ENCODE results near the gene ITPR1. TPM values are rescaled to one million over a fixed set of nuclear protein-coding genes. Genes with fewer than 3 reads are reported as not detected.

The ITPR1 gene
- total and polyA plus RNA-seq, 4 donors: 3.7 to 39.4 (median 8.2) TPM

GRCh38 chr3:4712109-4712508 lies 219.0 kb downstream of the ITPR1 start (continued):
- TF ChIP-seq ZBTB33 (IDR thresholded peaks at IDR 0.05) (no peak), REST (IDR thresholded peaks at IDR 0.05) (no peak), EGR1 (IDR thresholded peaks at IDR 0.05; ENCODE audit: low read depth in 2 of 2) (no peak), MAX (IDR thresholded peaks at IDR 0.05) (no peak)

GRCh38 chr3:4714045-4714444 lies 220.9 kb downstream of the ITPR1 start:
- Histone ChIP-seq H3K9me3 (ENCODE audit: control insufficient read depth in 4 of 4, low read length in 3 of 4) (no peaks in the 10 kb centered on the region), H3K27ac (ENCODE audit: low read depth in 1 of 2, low read length in 2 of 2) (no peak overlapping the region), H3K36me3 (ENCODE audit: control insufficient read depth in 4 of 4, insufficient read depth in 3 of 4, low read depth in 1 of 4, low read length in 3 of 4) (peaks cover 0 to 2% (median 0%) of the 10 kb centered on the region in 4 donors), H3K4me1 (ENCODE audit: control insufficient read depth in 4 of 4, insufficient read depth in 4 of 4, low read length in 3 of 4) (peaks cover under 1 to 17% (median 7%) of the 10 kb centered on the region in 4 donors), H3K4me3 (ENCODE audit: low read depth in 1 of 3, low read length in 3 of 3) (no peak overlapping the region), H3K9ac (ENCODE audit: low read depth in 1 of 2, low read length in 2 of 2) (no peak overlapping the region), H3K27me3 (ENCODE audit: control insufficient read depth in 4 of 4, insufficient read depth in 4 of 4, low read length in 3 of 4) (no peaks in the 10 kb centered on the region)
- 82% methylated on average over 7 of the region's 7 CpGs for WGBS
- no peak for TF ChIP-seq RXRA (IDR thresholded peaks at IDR 0.05)
- no peak for TF ChIP-seq YY1 (IDR thresholded peaks at IDR 0.05)
- TF ChIP-seq HNF4A (conservative IDR thresholded peaks at IDR 0.05): no peak
- TF ChIP-seq FOXA1 (IDR thresholded peaks at IDR 0.05): no peak
- TF ChIP-seq JUND (IDR thresholded peaks at IDR 0.05): no peak
- TF ChIP-seq REST (IDR thresholded peaks at IDR 0.05): no peak
- TF ChIP-seq ZBTB33 (IDR thresholded peaks at IDR 0.05): no peak
- TF ChIP-seq EGR1 (IDR thresholded peaks at IDR 0.05; ENCODE audit: low read depth in 2 of 2): no peak
- no peak for TF ChIP-seq NR2F2 (IDR thresholded peaks at IDR 0.05)
- TF ChIP-seq SP1 (IDR thresholded peaks at IDR 0.05): no peak
- no peak for TF ChIP-seq FOXA2 (IDR thresholded peaks at IDR 0.05)
- no peak for DNase-seq (ENCODE audit: low spot score)
